ENCODE data around the gene CAMP. TPM values are rescaled to one million over a fixed set of nuclear protein-coding genes. Genes with fewer than 3 reads are reported as not detected.

CAMP gene
- total RNA-seq, 1 donor from 2014 or later = not detected

DNA sequence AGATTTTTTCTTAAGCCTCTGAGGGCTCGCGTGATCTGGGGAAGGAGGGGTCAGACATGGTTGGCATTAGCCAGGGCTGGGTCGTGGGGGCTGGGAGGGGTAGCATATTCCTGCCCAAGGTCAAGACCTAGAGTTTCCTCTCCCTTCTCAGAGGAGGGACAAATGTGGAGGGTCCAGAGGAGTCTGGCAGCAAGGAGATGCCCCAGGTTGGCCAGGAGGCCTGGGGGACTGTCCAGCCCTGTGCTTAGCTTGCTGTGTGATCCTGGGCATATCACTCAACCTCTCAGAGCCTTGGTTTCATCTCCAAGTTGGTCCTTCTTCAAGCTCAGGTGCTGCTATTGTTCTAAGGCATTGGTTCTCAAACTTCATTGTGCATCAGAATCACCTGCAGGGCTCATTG, 9.1 kb upstream of the CAMP start:
- peaks cover 8% of the 10 kb centered on the region for H3K27me3 Mint-ChIP-seq (ENCODE audit: unreplicated experiment)
- no peak for DNase-seq
- H3K27ac Mint-ChIP-seq (ENCODE audit: unreplicated experiment) = no peak overlapping the region
- TF ChIP-seq, protein P1, sequence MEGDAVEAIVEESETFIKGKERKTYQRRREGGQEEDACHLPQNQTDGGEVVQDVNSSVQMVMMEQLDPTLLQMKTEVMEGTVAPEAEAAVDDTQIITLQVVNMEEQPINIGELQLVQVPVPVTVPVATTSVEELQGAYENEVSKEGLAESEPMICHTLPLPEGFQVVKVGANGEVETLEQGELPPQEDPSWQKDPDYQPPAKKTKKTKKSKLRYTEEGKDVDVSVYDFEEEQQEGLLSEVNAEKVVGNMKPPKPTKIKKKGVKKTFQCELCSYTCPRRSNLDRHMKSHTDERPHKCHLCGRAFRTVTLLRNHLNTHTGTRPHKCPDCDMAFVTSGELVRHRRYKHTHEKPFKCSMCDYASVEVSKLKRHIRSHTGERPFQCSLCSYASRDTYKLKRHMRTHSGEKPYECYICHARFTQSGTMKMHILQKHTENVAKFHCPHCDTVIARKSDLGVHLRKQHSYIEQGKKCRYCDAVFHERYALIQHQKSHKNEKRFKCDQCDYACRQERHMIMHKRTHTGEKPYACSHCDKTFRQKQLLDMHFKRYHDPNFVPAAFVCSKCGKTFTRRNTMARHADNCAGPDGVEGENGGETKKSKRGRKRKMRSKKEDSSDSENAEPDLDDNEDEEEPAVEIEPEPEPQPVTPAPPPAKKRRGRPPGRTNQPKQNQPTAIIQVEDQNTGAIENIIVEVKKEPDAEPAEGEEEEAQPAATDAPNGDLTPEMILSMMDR (IDR thresholded peaks at IDR 0.05; ENCODE audit: partially characterized antibody, unreplicated experiment) = no peak
- H3K4me3 Mint-ChIP-seq (ENCODE audit: unreplicated experiment) = no peak overlapping the region
- no peaks in the 10 kb centered on the region for H3K36me3 Mint-ChIP-seq (ENCODE audit: unreplicated experiment)
- H3K4me1 Mint-ChIP-seq (ENCODE audit: low read depth, unreplicated experiment) = no peaks in the 10 kb centered on the region
- peaks cover 5% of the 10 kb centered on the region for H3K9me3 Mint-ChIP-seq (ENCODE audit: unreplicated experiment)

DNA sequence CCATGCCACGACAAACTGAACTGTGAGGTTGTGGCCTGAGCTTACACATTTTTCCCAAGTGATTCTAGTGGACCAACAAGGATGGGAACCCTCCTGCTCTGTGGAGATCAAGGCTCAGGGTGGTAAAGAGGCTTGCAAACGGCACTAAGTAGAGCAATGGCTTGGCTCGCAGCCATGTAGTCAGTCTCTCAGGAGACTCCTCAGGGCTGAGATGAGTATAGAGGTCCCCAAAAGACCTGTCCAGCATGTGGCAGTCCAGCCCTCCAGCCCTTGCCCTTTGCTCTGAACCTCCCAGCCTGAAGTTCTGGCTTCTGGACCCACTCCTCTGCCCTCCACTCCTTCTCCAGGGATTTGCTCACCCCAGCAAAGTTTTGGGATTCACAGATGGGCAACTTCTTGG, 8.3 kb upstream of the CAMP start:
- peaks cover 4% of the 10 kb centered on the region for H3K27me3 Mint-ChIP-seq (ENCODE audit: unreplicated experiment)
- H3K4me3 Mint-ChIP-seq (ENCODE audit: unreplicated experiment) = no peak overlapping the region
- peaks cover 4% of the 10 kb centered on the region for H3K9me3 Mint-ChIP-seq (ENCODE audit: unreplicated experiment)
- TF ChIP-seq, protein P1 (IDR thresholded peaks at IDR 0.05; ENCODE audit: partially characterized antibody, unreplicated experiment) = no peak
- no peak for DNase-seq
- H3K36me3 Mint-ChIP-seq (ENCODE audit: unreplicated experiment) = no peaks in the 10 kb centered on the region
- H3K4me1 Mint-ChIP-seq (ENCODE audit: low read depth, unreplicated experiment) = no peaks in the 10 kb centered on the region
- no peak overlapping the region for H3K27ac Mint-ChIP-seq (ENCODE audit: unreplicated experiment)

DNA sequence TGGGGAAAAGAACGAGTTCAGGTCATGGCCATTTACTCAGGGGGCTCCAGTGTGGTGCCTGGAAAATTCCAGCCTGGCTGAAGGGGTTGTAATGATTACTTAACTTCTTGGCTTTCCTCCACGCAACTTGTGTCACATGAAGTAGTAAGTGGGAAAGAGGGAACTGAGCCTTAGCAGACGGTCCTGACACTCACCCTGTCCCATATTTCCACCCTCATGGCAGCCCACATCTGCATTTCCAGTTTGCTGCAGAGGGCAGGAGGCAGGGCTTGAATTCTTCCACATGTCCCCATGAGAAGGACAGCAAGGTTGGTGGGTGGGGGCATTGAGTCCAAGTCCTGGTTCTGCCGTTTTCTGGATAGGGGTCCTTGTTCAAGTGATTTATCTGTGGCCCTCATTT, 7.8 kb upstream of the CAMP start:
- H3K27ac Mint-ChIP-seq (ENCODE audit: unreplicated experiment) = no peak overlapping the region
- DNase-seq = no peak
- H3K4me1 Mint-ChIP-seq (ENCODE audit: low read depth, unreplicated experiment) = no peaks in the 10 kb centered on the region
- H3K36me3 Mint-ChIP-seq (ENCODE audit: unreplicated experiment) = no peaks in the 10 kb centered on the region
- peaks cover 2% of the 10 kb centered on the region for H3K9me3 Mint-ChIP-seq (ENCODE audit: unreplicated experiment)
- H3K4me3 Mint-ChIP-seq (ENCODE audit: unreplicated experiment) = no peak overlapping the region
- peaks cover 2% of the 10 kb centered on the region for H3K27me3 Mint-ChIP-seq (ENCODE audit: unreplicated experiment)
- TF ChIP-seq, protein P1 (IDR thresholded peaks at IDR 0.05; ENCODE audit: partially characterized antibody, unreplicated experiment) = no peak

DNA sequence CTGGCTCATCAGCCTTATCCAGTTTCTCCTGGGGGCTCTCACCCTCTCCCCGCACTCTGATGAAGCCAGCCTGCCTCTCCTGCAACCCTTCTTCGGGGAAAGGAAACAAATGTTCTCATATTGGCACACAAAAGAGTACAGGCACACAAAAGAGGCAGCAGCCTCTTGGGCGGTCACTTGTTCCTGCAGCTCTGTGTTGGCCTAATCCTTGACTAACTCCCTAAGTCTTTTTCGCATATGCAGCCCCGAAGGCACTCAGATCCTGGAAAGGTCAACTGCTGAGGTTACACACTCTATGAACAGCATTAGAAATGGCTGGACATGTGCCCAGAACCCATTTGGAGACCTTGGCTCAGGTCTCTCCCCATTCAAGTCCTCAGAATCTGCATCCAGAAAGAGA, 7.4 kb upstream of the CAMP start:
- Mint-ChIP-seq H3K27me3 (ENCODE audit: unreplicated experiment) (peaks cover 2% of the 10 kb centered on the region), H3K27ac (ENCODE audit: unreplicated experiment) (no peak overlapping the region), H3K4me3 (ENCODE audit: unreplicated experiment) (no peak overlapping the region), H3K9me3 (ENCODE audit: unreplicated experiment) (peaks cover 2% of the 10 kb centered on the region), H3K4me1 (ENCODE audit: low read depth, unreplicated experiment) (no peaks in the 10 kb centered on the region), H3K36me3 (ENCODE audit: unreplicated experiment) (no peaks in the 10 kb centered on the region)
- no peak for DNase-seq
- TF ChIP-seq, protein P1 (IDR thresholded peaks at IDR 0.05; ENCODE audit: partially characterized antibody, unreplicated experiment) = no peak

DNA sequence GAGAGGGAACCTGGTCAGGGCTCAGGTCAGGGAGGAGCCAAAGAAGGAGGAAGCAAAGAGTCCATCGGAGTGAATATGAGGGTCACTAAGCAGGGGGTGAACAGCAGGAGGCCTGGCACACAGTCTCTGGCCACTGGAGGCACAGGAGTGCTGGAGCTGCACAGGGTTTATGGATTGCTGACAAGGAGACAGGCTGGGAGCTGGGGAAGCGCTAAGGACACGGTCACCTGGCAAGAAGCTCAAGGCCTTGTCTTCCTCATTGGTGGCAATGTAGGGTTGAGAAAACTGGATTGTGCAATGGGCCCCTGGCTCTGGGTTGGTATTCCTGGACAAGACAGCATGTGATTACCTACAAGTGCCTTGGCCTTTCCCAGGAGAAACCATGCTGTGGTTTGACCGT, 5.8 kb upstream of the CAMP start:
- H3K27ac Mint-ChIP-seq (ENCODE audit: unreplicated experiment) = no peak overlapping the region
- H3K9me3 Mint-ChIP-seq (ENCODE audit: unreplicated experiment) = peaks cover 4% of the 10 kb centered on the region
- TF ChIP-seq, protein P1 (IDR thresholded peaks at IDR 0.05; ENCODE audit: partially characterized antibody, unreplicated experiment) = no peak
- peaks cover 3% of the 10 kb centered on the region for H3K27me3 Mint-ChIP-seq (ENCODE audit: unreplicated experiment)
- no peak overlapping the region for H3K4me3 Mint-ChIP-seq (ENCODE audit: unreplicated experiment)
- no peak for DNase-seq
- no peaks in the 10 kb centered on the region for H3K36me3 Mint-ChIP-seq (ENCODE audit: unreplicated experiment)
- H3K4me1 Mint-ChIP-seq (ENCODE audit: low read depth, unreplicated experiment) = no peaks in the 10 kb centered on the region

All from glutamatergic neuron (in vitro differentiated cells).